ENCODE data around the gene SPDYE4. TPM values are rescaled to one million over a fixed set of nuclear protein-coding genes. Genes with fewer than 3 reads are reported as not detected.

The SPDYE4 gene
- total and polyA plus RNA-seq, 9 donors, result not detected

DNA sequence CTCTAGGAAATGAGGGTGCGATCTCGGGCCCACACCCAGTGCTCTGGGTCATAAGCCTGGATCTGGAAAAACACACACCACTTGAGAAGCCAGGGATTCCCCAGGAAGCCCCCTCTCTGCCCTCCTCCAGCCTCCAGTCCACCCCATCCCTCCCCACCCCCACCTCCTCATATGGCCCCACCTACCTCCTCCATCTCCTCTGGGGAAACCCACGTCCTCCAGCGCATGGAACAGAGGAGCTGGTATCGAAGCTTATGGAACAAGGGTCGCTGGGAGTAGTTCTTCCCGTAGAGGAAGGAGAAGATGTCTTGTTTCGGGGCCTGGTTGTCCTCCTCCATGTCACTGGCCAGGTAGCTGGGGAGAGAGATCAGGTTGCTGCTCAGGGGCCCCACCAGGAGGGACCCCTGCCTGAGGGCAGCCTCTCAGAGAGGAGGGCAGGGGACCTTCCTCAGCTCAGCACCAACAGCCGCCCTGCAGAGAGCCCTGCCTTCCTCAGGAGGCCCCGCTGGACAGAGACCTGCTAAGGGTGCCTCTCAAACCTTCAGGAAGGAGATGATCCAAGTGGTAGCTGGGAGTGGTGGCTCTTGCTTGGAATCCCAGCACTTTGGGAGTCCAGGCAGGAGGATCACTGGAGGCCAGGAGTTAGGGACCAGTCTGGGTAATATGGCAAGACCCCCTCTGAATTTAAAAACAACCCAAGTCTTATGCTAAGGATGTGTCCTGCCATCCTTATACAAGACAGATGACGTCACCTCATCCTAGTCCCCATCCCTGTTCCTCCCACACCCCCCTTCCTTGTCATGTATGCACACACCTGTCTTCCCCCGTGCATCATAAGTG is 5.0 kb downstream of the SPDYE4 start:
- no peaks in the 10 kb centered on the region for H3K27me3 ChIP-seq
- intact Hi-C loops (cut with DNase I), result no loop called here
- H3K4me3 ChIP-seq, result no peak overlapping the region
- H3K36me3 ChIP-seq, result no peaks in the 10 kb centered on the region
- H3K4me1 ChIP-seq (ENCODE audit: insufficient read depth), result no peaks in the 10 kb centered on the region
- no peak for DNase-seq
- no peak overlapping the region for H3K27ac ChIP-seq
- 83 to 87% (median 85%) methylated on average over 12 of the region's 12 CpGs for WGBS, 3 donors
- no peaks in the 10 kb centered on the region for H3K9me3 ChIP-seq
- no peak for TF ChIP-seq POLR2A (IDR thresholded peaks at IDR 0.05)

DNA sequence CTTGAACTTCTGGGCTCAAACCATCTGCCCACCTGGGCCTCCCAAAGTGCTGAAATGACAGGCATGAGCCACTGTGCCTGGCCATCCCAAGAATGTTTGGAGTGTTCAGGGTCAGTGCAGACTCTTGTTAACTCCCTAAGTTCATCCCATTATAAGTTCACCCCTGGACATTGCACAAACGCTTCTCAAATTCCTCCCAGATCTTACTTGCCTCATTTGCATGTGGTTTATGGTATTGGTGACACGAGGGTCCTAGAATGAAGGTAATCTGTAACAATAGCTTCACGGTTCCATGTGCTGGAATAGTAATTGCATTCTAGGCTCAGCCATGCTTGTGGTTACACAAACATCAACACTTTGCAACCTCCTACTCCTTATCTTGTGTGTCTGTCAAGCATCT is 8.7 kb downstream of the SPDYE4 start:
- H3K27ac ChIP-seq, result no peak overlapping the region
- intact Hi-C loops (cut with DNase I), result loop anchor here (5.0 to 10.0 kb wide), 5 partner anchors 115 to 337 kb away; partner anchors contain the start of gene MYH10 (in 1 of the 4)
- DNase-seq, result no peak
- WGBS, 3 donors, result 46 to 66% (median 51%) methylated on average over 3 of the region's 3 CpGs
- no peaks in the 10 kb centered on the region for H3K36me3 ChIP-seq
- H3K9me3 ChIP-seq, result no peaks in the 10 kb centered on the region
- H3K4me1 ChIP-seq (ENCODE audit: insufficient read depth), result no peaks in the 10 kb centered on the region
- no peak overlapping the region for H3K4me3 ChIP-seq
- TF ChIP-seq EP300 (IDR thresholded peaks at IDR 0.05) (no peak), POLR2A (IDR thresholded peaks at IDR 0.05) (no peak)
- TF ChIP-seq, protein P1, sequence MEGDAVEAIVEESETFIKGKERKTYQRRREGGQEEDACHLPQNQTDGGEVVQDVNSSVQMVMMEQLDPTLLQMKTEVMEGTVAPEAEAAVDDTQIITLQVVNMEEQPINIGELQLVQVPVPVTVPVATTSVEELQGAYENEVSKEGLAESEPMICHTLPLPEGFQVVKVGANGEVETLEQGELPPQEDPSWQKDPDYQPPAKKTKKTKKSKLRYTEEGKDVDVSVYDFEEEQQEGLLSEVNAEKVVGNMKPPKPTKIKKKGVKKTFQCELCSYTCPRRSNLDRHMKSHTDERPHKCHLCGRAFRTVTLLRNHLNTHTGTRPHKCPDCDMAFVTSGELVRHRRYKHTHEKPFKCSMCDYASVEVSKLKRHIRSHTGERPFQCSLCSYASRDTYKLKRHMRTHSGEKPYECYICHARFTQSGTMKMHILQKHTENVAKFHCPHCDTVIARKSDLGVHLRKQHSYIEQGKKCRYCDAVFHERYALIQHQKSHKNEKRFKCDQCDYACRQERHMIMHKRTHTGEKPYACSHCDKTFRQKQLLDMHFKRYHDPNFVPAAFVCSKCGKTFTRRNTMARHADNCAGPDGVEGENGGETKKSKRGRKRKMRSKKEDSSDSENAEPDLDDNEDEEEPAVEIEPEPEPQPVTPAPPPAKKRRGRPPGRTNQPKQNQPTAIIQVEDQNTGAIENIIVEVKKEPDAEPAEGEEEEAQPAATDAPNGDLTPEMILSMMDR (IDR thresholded peaks at IDR 0.05), result no peak
- no peaks in the 10 kb centered on the region for H3K27me3 ChIP-seq

DNA sequence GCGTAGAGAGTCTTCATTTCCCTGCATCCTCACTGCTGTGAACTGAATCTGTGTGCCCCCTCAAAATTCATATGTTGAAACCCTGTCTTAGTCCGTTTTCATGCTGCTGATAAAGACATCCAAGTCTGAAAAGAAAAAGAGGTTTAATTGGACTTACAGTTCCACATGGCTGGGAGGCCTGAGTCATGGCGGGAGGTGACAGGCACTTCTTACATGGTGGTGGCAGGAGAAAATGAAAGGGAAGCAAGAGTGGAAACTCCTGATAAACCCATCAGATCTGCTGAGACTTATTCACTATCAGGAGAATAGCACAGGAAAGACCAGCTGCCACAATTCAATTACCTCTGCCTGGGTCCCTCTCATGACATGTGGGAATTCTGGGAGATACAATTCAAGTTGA is 10.6 kb downstream of the SPDYE4 start:
- intact Hi-C loops (cut with DNase I), result loop anchor here (2.0 to 10.0 kb wide), 6 partner anchors 113 to 337 kb away; partner anchors contain the start of gene MYH10 (in 1 of the 4)
- whole genome bisulfite sequencing, 3 donors, result 78 to 85% (median 83%) methylated on average over 3 of the region's 3 CpGs
- Histone ChIP-seq H3K36me3 (no peaks in the 10 kb centered on the region), H3K27ac (no peak overlapping the region), H3K4me3 (no peak overlapping the region), H3K4me1 (ENCODE audit: insufficient read depth) (no peaks in the 10 kb centered on the region), H3K27me3 (no peaks in the 10 kb centered on the region), H3K9me3 (no peaks in the 10 kb centered on the region)
- DNase-seq, result no peak
- TF ChIP-seq, protein P1 (IDR thresholded peaks at IDR 0.05), result no peak
- no peak for TF ChIP-seq EP300 (IDR thresholded peaks at IDR 0.05)
- TF ChIP-seq POLR2A (IDR thresholded peaks at IDR 0.05), result no peak

DNA sequence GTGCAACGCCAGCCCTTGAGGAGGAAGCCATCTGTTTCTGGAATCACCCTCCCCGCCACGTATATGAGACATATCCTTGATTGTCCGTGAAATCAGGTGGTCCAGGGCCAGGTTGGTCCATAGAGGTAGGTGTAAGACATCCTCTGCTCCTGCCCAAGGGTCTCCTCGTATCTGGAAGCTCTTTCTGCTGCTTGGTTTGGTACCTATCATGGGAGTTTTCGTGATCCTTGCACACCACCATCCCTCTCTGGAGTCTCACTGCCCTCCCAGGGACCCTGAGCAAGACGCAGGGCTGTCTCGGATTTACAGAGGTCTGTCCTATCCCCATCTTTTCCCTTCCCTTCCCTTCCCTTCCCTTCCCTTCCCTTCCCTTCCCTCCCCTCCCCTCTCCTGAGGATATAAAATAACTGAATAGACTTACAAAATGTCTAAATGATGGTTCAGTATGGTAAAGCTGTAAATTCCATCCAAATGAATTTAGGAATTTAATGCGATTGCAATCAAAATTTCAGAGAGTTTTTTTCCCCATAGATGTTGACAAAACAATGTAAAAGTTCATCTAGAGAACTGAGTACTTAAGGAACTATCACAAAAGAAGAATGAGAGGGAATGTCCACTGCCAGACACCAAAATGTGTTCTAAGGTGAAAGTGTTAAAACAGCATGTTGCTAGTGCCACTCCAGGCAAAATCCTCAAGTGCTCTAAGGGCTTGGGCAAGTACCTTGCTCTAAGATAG is 11.7 kb downstream of the SPDYE4 start:
- no peak overlapping the region for H3K4me3 ChIP-seq
- no peaks in the 10 kb centered on the region for H3K9me3 ChIP-seq
- no peaks in the 10 kb centered on the region for H3K4me1 ChIP-seq (ENCODE audit: insufficient read depth)
- 16 to 19% (median 18%) methylated on average over 9 of the region's 9 CpGs for WGBS, 3 donors
- intact Hi-C loops (cut with DNase I), result loop anchor here (2.0 to 10.0 kb wide), 6 partner anchors 112 to 336 kb away; partner anchors contain the start of gene MYH10 (in 1 of the 4)
- no peak for DNase-seq
- no peaks in the 10 kb centered on the region for H3K36me3 ChIP-seq
- H3K27me3 ChIP-seq, result no peaks in the 10 kb centered on the region
- TF ChIP-seq, protein P1 (IDR thresholded peaks at IDR 0.05), result no peak
- H3K27ac ChIP-seq, result no peak overlapping the region
